IPS-18a (cell line): ENCODE results near the gene MAGEF1.
"Not testable (repeated sequence)": the region's sequence is repeated elsewhere in the genome, so short reads cannot be mapped to it uniquely, and the experiment has no call there.

Source experiments
- H3K27ac ChIP-seq: one replicate; pipeline ENCODE4 v1.5.1; 2013; ENCODE audit warnings: low read length
- H3K27me3 ChIP-seq: one replicate; pipeline ENCODE4 v1.6.1; 2013; ENCODE audit warnings: mild to moderate bottlenecking, low read length; ENCODE audit not compliant: control insufficient read depth, insufficient read depth
- H3K36me3 ChIP-seq: one replicate; pipeline ENCODE4 v1.6.1; 2013; ENCODE audit warnings: low read depth, low read length; ENCODE audit not compliant: control insufficient read depth
- H3K4me1 ChIP-seq: one replicate; pipeline ENCODE4 v1.6.1; 2013; ENCODE audit warnings: low read depth, low read length; ENCODE audit not compliant: control insufficient read depth
- H3K4me3 ChIP-seq: one replicate; pipeline ENCODE4 v1.5.1; 2013; ENCODE audit warnings: low read length
- H3K9ac ChIP-seq: one replicate; pipeline ENCODE4 v1.6.1; 2013; ENCODE audit warnings: mild to moderate bottlenecking, low read length, moderate library complexity
- H3K9me3 ChIP-seq: one replicate; pipeline ENCODE4 v1.6.1; 2013; ENCODE audit warnings: low read depth, low read length; ENCODE audit not compliant: control insufficient read depth

The MAGEF1 gene

DNA sequence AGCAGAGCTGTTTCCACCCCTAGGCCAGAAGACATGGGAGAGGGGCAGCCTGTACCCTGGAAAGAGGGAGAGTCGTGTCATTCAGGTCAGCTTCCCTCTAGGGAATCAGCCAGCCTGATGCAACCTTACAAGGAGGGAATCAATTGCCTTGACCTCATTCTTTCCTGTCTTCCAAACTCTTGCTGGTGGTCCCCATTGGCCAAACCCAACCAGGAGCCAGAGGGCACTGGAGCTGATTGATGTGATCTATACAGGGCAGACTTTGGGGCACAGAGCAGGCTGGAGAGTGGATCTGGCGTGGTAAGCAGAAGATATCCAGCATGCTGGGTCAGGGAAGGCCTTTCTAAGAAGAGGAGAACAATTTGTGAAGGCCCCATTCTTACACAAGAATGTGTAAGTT, 19.1 kb upstream of the MAGEF1 start:
- Histone ChIP-seq H3K9me3 (no peaks in the 10 kb centered on the region), H3K36me3 (no peaks in the 10 kb centered on the region), H3K4me3 (no peak overlapping the region), H3K27ac (no peak overlapping the region), H3K27me3 (no peaks in the 10 kb centered on the region), H3K4me1 (peaks cover 4% of the 10 kb centered on the region), H3K9ac (no peak overlapping the region)

DNA sequence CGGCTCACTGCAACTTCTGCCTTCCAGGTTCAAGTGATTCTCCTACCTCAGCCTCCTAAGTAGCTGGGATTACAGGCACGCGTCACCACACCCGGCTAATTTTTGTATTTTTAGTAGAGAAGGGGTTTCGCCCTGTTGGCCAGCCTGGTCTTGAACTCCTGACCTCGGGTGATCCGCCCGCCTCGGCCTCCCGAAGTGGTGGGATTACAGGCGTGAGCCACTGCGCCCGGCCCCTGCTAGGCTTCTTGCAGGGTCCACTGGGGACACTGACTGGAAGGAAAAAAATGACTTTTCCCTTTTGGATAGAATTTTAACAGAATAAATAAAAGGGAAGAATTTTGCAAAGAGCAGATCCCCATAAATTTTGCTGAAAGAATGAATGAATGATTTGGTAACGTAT, 17.3 kb upstream of the MAGEF1 start:
- H3K27ac ChIP-seq, H3K9me3 ChIP-seq, H3K36me3 ChIP-seq, H3K4me1 ChIP-seq, H3K9ac ChIP-seq, H3K4me3 ChIP-seq, H3K27me3 ChIP-seq: not testable (repeated sequence)

DNA sequence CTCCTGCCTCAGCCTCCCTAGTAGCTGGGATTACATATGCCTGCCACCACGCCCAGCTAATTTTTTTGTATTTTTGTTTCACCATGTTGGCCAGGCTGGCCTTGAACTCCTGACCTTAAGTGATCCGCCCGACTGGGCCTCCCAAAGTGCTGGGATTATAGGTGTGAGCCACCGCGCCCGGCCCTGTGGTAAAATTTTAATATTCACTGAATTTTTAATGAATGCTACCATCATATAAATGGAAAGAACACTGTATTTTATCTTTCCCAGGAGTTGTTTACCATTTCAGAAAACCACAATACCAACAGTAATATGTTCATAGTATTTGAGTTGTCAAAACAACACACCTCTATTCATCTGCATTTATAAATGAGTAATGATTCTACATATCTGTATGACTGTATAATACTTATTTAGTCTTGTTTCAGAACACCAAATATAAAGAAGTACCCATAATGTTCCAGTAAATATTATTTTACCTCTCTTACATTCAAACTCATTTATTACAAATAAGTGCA, 16.2 kb upstream of the MAGEF1 start:
- Histone ChIP-seq H3K27me3 (no peaks in the 10 kb centered on the region), H3K9me3 (no peaks in the 10 kb centered on the region), H3K27ac (no peak overlapping the region), H3K4me1 (peaks cover 4% of the 10 kb centered on the region), H3K9ac (no peak overlapping the region), H3K4me3 (no peak overlapping the region), H3K36me3 (no peaks in the 10 kb centered on the region)

DNA sequence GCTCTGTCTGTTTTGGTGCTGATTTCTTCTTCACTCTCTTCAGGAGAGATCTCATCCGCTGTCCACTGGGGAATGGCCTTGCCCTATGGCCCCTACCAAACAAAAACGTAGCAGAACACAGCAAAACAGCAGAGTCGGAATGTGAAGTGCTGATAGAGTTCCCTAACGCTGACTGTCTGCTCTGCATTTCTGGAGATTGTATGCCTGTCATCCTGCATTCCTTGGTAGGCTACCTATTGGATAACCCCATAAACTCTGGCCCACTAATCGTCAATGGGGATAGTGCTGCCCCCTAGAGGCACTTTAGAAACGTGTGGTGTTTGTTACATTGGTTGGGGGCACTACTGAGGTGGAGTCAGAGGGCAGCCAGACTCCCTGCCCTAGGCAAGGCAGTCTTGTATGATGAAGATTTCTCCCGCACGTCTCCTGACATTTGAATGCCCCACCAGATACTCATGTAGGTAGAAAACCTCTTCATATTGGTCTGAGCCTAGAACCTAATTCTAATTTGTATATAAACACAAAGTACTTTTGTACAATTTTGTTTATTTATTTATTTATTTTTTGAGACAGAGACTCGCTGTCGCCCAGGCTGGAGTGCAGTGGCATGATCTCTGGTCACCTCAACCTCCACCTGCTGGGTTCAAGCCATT, 15.6 kb upstream of the MAGEF1 start:
- Histone ChIP-seq H3K36me3 (no peaks in the 10 kb centered on the region), H3K4me3 (no peak overlapping the region), H3K27me3 (no peaks in the 10 kb centered on the region), H3K9ac (no peak overlapping the region), H3K27ac (no peak overlapping the region), H3K4me1 (peaks cover 4% of the 10 kb centered on the region), H3K9me3 (no peaks in the 10 kb centered on the region)

DNA sequence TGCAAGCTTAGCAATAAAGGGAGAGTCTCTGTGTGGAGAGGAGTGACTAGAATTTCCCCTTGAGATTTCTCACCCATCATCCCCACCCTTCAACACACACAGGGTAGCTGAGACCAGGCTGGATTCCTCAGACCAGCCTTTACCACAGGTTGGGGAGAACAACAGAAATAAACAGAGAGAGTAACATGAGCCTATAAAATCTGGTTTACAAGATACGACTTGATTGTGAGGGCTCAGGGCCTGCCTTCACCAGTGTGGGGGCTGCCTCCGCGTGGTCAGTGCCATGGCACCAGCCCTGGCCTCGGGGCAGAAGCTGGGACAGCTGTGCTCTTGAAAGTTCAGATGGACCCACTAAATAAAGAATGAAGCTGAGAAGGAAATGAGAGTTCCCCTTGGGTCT, 14.6 kb upstream of the MAGEF1 start:
- H3K9ac ChIP-seq, result no peak overlapping the region
- H3K27ac ChIP-seq, result no peak overlapping the region
- no peaks in the 10 kb centered on the region for H3K9me3 ChIP-seq
- H3K4me3 ChIP-seq, result no peak overlapping the region
- peaks cover 4% of the 10 kb centered on the region for H3K4me1 ChIP-seq
- H3K27me3 ChIP-seq, result no peaks in the 10 kb centered on the region
- H3K36me3 ChIP-seq, result no peaks in the 10 kb centered on the region

DNA sequence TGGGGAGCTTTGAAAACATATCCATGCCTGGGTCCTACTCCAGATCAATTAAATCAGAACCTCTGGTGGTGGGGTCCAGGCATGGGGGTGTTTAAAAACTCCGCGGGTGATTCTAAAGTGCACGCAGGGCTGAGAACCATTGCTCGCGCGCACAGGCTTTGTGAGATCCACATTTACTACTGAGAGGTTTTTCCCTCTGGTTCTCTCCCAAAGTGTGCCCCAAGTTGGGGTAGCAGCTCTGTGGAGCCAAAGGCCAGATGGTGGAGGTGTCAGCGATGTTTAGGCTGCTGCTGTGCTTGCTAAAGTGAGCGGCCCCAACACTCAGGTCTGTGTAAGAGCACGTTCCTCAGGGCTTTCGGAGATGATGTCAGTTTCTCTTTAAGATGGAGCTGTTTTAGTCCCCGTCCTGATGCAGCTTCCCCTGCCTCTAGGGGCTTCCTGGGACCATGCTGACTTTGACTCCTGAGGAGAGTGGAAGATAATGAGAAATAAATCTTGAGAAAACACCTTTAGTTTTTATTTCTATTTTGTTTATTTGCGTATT, 13.4 kb upstream of the MAGEF1 start:
- Histone ChIP-seq H3K4me3 (no peak overlapping the region), H3K27ac (no peak overlapping the region), H3K9ac (no peak overlapping the region), H3K27me3 (no peaks in the 10 kb centered on the region), H3K36me3 (no peaks in the 10 kb centered on the region), H3K4me1 (peaks cover 4% of the 10 kb centered on the region), H3K9me3 (no peaks in the 10 kb centered on the region)

- H3K9me3 ChIP-seq, result no peaks in the 10 kb centered on the region
- peaks cover 4% of the 10 kb centered on the region for H3K4me1 ChIP-seq
- no peak overlapping the region for H3K27ac ChIP-seq
- H3K4me3 ChIP-seq, result no peak overlapping the region
- H3K9ac ChIP-seq, result no peak overlapping the region
- H3K36me3 ChIP-seq, result no peaks in the 10 kb centered on the region
- H3K27me3 ChIP-seq, result no peaks in the 10 kb centered on the region
Measured at GRCh38 chr3:184724699-184725098, 12.8 kb upstream of the MAGEF1 start.

DNA sequence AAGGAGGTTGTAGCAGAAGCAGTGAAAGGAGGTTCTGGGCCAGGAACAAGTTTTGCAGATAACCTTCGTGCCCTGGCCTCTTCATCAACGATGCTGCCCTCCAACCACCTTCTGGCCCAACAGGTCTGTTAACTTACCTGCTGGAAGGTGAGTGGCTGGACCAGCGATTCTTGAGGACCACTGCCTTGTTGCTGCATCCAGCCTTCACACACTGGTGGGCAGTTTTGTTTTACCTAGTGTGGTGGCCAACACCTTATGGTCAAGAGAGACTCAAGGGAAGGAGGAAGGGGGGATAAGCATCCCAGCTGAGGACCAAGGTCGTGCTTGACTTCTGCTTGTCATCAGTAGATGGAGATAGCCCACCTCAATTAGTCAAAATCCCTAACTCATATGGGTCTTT, 7.8 kb upstream of the MAGEF1 start:
- H3K9ac ChIP-seq, result no peak overlapping the region
- H3K9me3 ChIP-seq, result no peaks in the 10 kb centered on the region
- H3K4me3 ChIP-seq, result no peak overlapping the region
- no peaks in the 10 kb centered on the region for H3K36me3 ChIP-seq
- peaks cover 21% of the 10 kb centered on the region for H3K4me1 ChIP-seq
- no peaks in the 10 kb centered on the region for H3K27me3 ChIP-seq
- no peak overlapping the region for H3K27ac ChIP-seq

- Histone ChIP-seq H3K4me3 (no peak overlapping the region), H3K27me3 (no peaks in the 10 kb centered on the region), H3K27ac (no peak overlapping the region), H3K4me1 (peaks cover 21% of the 10 kb centered on the region), H3K9ac (no peak overlapping the region), H3K9me3 (no peaks in the 10 kb centered on the region), H3K36me3 (no peaks in the 10 kb centered on the region)
Measured at GRCh38 chr3:184718431-184718830, 6.6 kb upstream of the MAGEF1 start.

DNA sequence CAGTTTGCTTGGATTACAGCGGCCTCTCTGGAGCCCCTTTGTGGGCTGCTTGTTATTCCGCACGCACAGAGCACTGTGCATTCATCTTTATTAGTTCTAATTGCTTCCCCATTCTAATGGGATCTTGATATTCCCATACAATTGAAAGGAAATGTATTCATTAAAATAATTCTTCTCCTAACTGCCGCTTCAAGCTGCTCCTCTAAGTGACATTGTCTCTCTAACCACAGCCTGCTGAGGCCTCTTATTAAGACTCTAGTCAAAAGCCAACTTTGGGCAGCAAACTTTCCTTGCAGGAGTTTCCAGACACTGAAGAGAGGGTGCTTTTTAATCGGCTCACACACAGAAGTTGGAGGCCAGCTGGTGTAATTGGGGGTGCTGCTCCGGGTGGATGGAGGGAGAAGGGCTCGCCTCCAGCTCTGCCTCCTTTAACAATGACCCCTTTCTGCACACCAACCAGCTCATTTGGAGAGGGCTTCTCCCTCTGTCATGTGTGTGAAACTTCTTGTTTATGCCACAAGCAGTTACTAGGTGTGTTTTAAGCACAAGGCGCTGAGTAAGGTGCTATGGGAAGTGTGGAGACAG, 5.6 kb upstream of the MAGEF1 start:
- Histone ChIP-seq H3K36me3 (no peaks in the 10 kb centered on the region), H3K4me1 (peaks cover 21% of the 10 kb centered on the region), H3K27ac (no peak overlapping the region), H3K9ac (no peak overlapping the region), H3K27me3 (no peaks in the 10 kb centered on the region), H3K4me3 (no peak overlapping the region), H3K9me3 (no peaks in the 10 kb centered on the region)

DNA sequence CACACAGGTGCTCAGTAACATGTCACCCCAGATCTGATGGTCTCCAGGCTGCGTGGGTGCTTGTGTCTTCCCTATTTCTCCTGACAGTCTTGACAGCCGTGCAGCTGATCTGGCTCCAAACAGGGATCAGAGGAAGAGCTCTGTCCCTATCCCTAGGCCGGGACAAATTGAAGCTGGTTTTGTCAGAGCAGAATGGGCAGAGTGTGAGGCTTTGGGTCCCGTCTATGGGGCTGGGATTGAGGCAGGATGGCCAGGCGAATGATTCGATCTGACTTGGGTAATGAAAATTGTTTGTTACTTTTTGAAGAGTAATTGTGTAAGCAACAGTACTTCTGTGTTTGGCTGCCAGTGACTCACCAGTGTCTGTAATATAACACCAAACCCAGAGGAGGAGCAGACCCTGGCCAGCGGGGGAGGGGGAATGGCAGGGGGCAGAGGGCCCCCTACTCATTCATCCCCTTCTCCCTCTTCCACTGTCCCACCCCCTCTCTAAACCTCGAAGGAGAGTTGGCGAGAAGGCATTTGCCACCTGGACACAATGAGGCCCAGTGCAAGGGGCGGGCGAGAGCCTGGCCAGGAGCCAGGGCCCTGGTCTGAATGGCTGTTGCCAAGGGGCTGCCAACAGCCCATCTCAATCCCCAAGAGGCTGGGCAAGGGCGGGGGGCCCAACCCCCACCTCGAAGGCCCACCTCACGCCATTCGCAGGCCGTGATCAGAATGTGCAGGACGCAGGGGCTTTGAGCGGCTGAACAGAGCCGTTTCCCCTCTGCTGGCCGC, 4.9 kb upstream of the MAGEF1 start:
- H3K36me3 ChIP-seq, result no peaks in the 10 kb centered on the region
- peaks cover 21% of the 10 kb centered on the region for H3K4me1 ChIP-seq
- no peak overlapping the region for H3K4me3 ChIP-seq
- no peaks in the 10 kb centered on the region for H3K9me3 ChIP-seq
- no peak overlapping the region for H3K9ac ChIP-seq
- no peaks in the 10 kb centered on the region for H3K27me3 ChIP-seq
- no peak overlapping the region for H3K27ac ChIP-seq
